PFSK-1 (cell line): Measurements from ENCODE around the gene COX6A2.

Source experiments
- POLR2AphosphoS5 ChIP-seq: IDR thresholded peaks from 2 replicates; pipeline ENCODE4 v1.6.1; 2012; ENCODE audit warnings: low read depth, mild to moderate bottlenecking, control low read depth, low read length, moderate library complexity
- TF ChIP-seq, protein P1 (sequence below), 2 experiments: IDR thresholded peaks; 2 replicates each; pipeline versions ENCODE4 v1.6.1 to v1.8.0; 2011 to 2012; ENCODE audit warnings: low read depth in 2 of 2, low read length in 2 of 2, control low read depth in 1 of 2, inconsistent platforms in 1 of 2, mild to moderate bottlenecking in 1 of 2, moderate library complexity in 1 of 2; ENCODE audit not compliant: insufficient read depth in 1 of 2

DNA sequence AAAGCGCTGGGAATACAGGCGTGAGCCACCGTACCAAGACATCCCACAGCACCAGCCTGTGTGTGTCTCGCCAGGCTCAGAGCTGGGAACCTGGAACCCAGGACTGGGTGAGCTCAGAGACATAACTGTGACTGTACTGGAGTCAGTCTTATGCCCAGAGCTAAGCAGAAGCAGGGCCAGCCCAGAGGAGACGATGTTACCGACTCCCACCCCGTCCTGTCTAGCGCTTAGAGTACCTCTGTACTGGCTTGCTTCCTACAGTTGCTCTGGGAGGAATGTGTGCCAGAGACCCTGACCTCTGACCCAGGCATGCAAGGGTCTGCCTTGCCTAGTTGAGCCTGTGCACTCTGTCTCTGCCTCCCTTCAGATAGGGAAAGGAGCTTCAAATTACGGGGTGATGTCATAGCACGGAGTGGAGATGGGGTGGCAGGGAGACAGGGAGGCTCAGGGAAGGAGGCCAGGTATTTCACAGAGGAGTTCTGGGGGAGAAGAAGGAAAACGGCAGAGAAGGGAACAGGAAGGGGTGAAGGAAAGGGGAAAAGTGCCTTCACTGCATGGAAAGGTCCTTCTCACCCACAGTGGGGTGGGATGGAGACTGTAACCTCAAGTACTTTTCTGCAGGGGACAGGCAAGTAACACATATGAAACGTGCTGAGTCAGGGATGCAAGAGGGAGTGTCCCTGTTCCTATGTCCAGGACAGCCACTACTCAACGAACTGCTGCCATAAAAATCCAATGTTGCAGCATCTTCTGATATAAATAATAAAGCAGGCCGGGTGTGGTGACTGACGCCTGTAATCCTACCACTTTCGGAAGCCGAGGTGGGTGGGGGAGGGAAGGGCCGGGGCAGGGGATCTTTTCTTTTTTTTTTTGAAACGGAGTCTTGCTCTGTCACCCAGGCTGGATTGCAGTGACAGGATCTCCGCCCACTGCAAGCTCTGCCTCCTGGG, 25.4 kb upstream of the COX6A2 start:
- TF ChIP-seq POLR2AphosphoS5: no peak
- TF ChIP-seq, protein P1, sequence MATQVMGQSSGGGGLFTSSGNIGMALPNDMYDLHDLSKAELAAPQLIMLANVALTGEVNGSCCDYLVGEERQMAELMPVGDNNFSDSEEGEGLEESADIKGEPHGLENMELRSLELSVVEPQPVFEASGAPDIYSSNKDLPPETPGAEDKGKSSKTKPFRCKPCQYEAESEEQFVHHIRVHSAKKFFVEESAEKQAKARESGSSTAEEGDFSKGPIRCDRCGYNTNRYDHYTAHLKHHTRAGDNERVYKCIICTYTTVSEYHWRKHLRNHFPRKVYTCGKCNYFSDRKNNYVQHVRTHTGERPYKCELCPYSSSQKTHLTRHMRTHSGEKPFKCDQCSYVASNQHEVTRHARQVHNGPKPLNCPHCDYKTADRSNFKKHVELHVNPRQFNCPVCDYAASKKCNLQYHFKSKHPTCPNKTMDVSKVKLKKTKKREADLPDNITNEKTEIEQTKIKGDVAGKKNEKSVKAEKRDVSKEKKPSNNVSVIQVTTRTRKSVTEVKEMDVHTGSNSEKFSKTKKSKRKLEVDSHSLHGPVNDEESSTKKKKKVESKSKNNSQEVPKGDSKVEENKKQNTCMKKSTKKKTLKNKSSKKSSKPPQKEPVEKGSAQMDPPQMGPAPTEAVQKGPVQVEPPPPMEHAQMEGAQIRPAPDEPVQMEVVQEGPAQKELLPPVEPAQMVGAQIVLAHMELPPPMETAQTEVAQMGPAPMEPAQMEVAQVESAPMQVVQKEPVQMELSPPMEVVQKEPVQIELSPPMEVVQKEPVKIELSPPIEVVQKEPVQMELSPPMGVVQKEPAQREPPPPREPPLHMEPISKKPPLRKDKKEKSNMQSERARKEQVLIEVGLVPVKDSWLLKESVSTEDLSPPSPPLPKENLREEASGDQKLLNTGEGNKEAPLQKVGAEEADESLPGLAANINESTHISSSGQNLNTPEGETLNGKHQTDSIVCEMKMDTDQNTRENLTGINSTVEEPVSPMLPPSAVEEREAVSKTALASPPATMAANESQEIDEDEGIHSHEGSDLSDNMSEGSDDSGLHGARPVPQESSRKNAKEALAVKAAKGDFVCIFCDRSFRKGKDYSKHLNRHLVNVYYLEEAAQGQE (IDR thresholded peaks at IDR 0.05; ENCODE audit: insufficient read depth in 1 of 2, low read depth in 2 of 2, low read length in 2 of 2): no peak
